IgD-negative memory B cell (primary cell): Measurements from ENCODE around the gene MAP2K7. TPM values are rescaled to one million over a fixed set of nuclear protein-coding genes. Genes with fewer than 3 reads are reported as not detected.
"Not testable (repeated sequence)": the region's sequence is repeated elsewhere in the genome, so short reads cannot be mapped to it uniquely, and the experiment has no call there.

ENCODE experiments used
- H3K27ac Mint-ChIP-seq, 3 donors: one replicate each; pipeline ENCODE4 v1.8.0; 2020 to 2022; ENCODE audit warnings: mild to moderate bottlenecking in 3 of 3, mixed read lengths in 3 of 3, moderate library complexity in 1 of 3
- H3K27me3 Mint-ChIP-seq: one replicate; pipeline ENCODE4 v1.8.0; 2021; ENCODE audit warnings: mixed read lengths
- H3K36me3 Mint-ChIP-seq: one replicate; pipeline ENCODE4 v1.8.0; 2020; ENCODE audit warnings: mild to moderate bottlenecking, mixed read lengths
- H3K4me1 Mint-ChIP-seq, 3 donors: one replicate each; pipeline ENCODE4 v1.8.0; 2020 to 2022; ENCODE audit warnings: mixed read lengths in 3 of 3, mild to moderate bottlenecking in 1 of 3
- H3K4me3 Mint-ChIP-seq, 4 donors: one replicate each; pipeline ENCODE4 v1.8.0; 2020 to 2022; ENCODE audit warnings: mild to moderate bottlenecking in 4 of 4, mixed read lengths in 4 of 4, moderate library complexity in 3 of 4
- H3K9me3 Mint-ChIP-seq, 3 donors: one replicate each; pipeline ENCODE4 v1.8.0; 2020 to 2021; ENCODE audit warnings: mixed read lengths in 3 of 3, mild to moderate bottlenecking in 1 of 3
- polyA plus RNA-seq: library from polyadenylated mRNA; unstranded; fragments of 300-500 nt; fragmentation: Illumina TruSeq; gene quantifications from one replicate; pipeline ENCODE4 v1.2.3, GENCODE V29; 2021

Gene MAP2K7
- polyA plus RNA-seq, 1 donor from 2014 or later: 2.4 TPM

- Mint-ChIP-seq H3K27me3 (peaks cover 13% of the 10 kb centered on the region), H3K4me1 (no peaks in the 10 kb centered on the region), H3K27ac (no peak overlapping the region), H3K9me3 (no peaks in the 10 kb centered on the region), H3K4me3 (no peak overlapping the region), H3K36me3 (no peaks in the 10 kb centered on the region)
Measured at GRCh38 chr19:7887408-7888144, 16.1 kb upstream of the MAP2K7 start.

GRCh38 chr19:7888145-7888825 is 15.4 kb upstream of the MAP2K7 start, which contains the start of gene LRRC8E:
TSS of gene LRRC8E (plus strand) at chr19:7888510. CDS start at chr19:7895604, 7,094 bp downstream.
- Mint-ChIP-seq H3K4me1 (no peaks in the 10 kb centered on the region), H3K36me3 (no peaks in the 10 kb centered on the region), H3K9me3 (no peaks in the 10 kb centered on the region), H3K27ac (no peak within 1 kb of the TSS), H3K4me3 (no peak within 1 kb of the TSS), H3K27me3 (peaks cover 13% of the 10 kb centered on the region)

- Mint-ChIP-seq H3K4me3 (no peak overlapping the region), H3K9me3 (no peaks in the 10 kb centered on the region), H3K27me3 (peaks cover 14% of the 10 kb centered on the region)
Measured at GRCh38 chr19:7888826-7889217, 14.9 kb upstream of the MAP2K7 start.

DNA sequence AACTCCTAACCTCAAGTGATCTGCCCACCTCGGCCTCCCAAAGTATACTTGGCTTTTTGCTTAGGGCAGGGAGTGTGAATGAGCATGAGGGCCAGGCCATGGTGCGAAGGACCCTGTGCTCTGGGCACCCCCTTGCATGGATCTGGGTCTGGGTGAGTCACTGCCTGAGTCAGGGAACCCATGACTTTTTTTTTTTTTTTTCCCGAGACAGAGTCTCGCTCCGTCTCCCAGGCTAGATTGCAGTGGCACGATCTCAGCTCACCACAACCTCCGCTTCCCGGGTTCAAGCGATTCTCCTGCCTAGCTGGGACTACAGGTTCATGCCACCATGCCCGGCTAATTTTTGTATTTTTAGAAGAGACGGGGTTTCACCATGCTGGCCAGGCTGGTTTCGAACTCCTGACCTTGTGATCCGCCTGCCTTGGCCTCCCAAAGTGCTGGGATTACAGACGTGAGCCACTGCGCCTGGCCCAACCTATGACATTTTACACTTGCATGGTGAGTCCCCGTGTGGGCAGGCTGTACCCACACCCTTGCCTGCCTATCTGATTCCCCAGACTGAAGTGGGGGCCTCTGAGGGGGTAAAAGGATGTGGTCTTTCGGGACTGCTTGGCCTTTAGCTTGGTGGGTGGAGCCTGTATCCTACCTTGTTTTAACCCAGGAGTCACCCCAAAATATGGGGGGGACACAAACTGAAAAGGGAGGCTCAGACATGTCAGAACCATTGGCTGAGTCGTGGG is 10.1 kb upstream of the MAP2K7 start:
- H3K4me3 Mint-ChIP-seq, H3K4me1 Mint-ChIP-seq, H3K27ac Mint-ChIP-seq, H3K36me3 Mint-ChIP-seq, H3K9me3 Mint-ChIP-seq: not testable (repeated sequence)
- peaks cover 19% of the 10 kb centered on the region for H3K27me3 Mint-ChIP-seq

More at GRCh38 chr19:7888826-7889217, 14.9 kb upstream of the MAP2K7 start:
- Mint-ChIP-seq H3K27ac (no peak overlapping the region), H3K36me3 (no peaks in the 10 kb centered on the region), H3K4me1 (no peaks in the 10 kb centered on the region)

DNA sequence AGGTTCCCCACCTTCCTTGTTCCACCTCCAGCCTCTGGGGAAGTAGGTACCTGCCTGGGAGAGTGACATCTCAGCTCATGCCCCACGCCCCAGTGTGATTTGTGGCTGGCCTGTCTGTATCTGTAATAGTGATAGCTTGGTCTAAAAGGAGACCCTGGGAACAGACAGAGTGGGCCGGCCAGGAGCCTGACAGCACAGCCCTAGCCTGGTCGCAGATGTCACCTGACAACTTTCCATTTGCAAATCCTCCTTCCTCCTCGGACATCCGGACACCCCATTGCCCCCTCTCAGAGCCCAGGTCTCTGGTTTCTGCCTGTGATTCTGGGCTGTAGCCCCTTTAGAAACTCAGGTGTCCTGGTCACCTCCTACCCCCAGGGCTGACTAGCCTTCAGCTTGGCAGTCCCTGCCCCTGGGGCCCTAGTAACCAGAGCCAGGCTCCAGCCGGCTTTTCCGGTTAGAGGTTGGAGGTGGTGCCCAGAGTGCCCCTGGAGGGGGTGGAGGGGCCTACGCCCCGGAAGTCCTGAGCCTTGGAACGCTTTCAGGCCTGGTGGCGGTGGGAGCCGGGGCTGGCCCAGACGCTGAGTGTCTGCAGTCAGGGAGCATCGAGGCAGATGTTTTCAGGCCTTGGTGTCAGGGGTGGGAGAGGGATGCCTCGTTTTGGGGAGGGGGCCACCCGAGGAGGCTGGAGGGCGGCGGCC is 8.9 kb upstream of the MAP2K7 start:
- Mint-ChIP-seq H3K9me3 (no peaks in the 10 kb centered on the region), H3K27ac (no peak overlapping the region), H3K27me3 (peaks cover 14% of the 10 kb centered on the region), H3K4me3 (no peak overlapping the region), H3K36me3 (no peaks in the 10 kb centered on the region), H3K4me1 (no peaks in the 10 kb centered on the region)

DNA sequence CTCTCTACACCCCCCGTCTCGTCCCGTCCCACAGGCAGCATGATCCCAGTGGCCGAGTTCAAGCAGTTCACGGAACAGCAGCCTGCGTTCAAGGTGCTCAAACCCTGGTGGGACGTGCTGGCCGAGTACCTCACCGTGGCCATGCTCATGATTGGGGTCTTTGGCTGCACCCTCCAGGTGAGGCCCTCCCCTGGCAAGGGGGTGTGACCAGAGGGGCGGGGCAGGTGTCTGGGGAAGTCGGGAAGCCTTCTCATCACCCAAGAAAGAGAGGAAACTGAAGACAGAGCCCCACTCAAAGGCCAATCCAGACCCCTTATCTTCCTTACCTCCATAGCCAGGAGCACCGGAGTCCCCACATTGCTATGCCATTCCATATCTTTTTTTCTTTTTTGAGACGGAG is 8.1 kb upstream of the MAP2K7 start:
- no peaks in the 10 kb centered on the region for H3K36me3 Mint-ChIP-seq
- H3K4me1 Mint-ChIP-seq: no peaks in the 10 kb centered on the region
- H3K4me3 Mint-ChIP-seq: no peak overlapping the region
- no peak overlapping the region for H3K27ac Mint-ChIP-seq
- H3K27me3 Mint-ChIP-seq: peaks cover 14% of the 10 kb centered on the region
- H3K9me3 Mint-ChIP-seq: no peaks in the 10 kb centered on the region

GRCh38 chr19:7897292-7897691 is 6.4 kb upstream of the MAP2K7 start:
- H3K4me1 Mint-ChIP-seq: no peaks in the 10 kb centered on the region
- peaks cover 12% of the 10 kb centered on the region for H3K27me3 Mint-ChIP-seq
- H3K9me3 Mint-ChIP-seq: no peaks in the 10 kb centered on the region
- no peak overlapping the region for H3K27ac Mint-ChIP-seq
- H3K36me3 Mint-ChIP-seq: no peaks in the 10 kb centered on the region
- H3K4me3 Mint-ChIP-seq: no peak overlapping the region

GRCh38 chr19:7898967-7899366 is 4.7 kb upstream of the MAP2K7 start:
- no peaks in the 10 kb centered on the region for H3K9me3 Mint-ChIP-seq
- no peak overlapping the region for H3K27ac Mint-ChIP-seq

DNA sequence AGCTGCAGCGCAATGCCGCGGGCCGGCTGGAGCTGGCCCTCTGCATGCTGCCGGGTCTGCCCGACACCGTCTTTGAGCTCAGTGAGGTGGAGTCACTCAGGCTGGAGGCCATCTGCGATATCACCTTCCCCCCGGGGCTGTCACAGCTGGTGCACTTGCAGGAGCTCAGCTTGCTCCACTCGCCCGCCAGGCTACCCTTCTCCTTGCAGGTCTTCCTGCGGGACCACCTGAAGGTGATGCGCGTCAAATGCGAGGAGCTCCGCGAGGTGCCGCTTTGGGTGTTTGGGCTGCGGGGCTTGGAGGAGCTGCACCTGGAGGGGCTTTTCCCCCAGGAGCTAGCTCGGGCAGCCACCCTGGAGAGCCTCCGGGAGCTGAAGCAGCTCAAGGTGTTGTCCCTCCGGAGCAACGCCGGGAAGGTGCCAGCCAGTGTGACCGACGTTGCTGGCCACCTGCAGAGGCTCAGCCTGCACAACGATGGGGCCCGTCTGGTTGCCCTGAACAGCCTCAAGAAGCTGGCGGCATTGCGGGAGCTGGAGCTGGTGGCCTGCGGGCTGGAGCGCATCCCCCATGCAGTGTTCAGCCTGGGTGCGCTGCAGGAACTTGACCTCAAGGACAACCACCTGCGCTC is 3.8 kb upstream of the MAP2K7 start:
- Mint-ChIP-seq H3K9me3 (no peaks in the 10 kb centered on the region), H3K36me3 (no peaks in the 10 kb centered on the region), H3K27ac (no peak overlapping the region), H3K4me1 (peaks cover 7 to 11% (median 10%) of the 10 kb centered on the region in 3 donors), H3K4me3 (no peak overlapping the region), H3K27me3 (peaks cover 3% of the 10 kb centered on the region)

More at GRCh38 chr19:7898967-7899366, 4.7 kb upstream of the MAP2K7 start:
- Mint-ChIP-seq H3K4me1 (peaks cover 4 to 7% (median 5%) of the 10 kb centered on the region in 3 donors), H3K36me3 (no peaks in the 10 kb centered on the region), H3K4me3 (no peak overlapping the region), H3K27me3 (peaks cover 9% of the 10 kb centered on the region)

DNA sequence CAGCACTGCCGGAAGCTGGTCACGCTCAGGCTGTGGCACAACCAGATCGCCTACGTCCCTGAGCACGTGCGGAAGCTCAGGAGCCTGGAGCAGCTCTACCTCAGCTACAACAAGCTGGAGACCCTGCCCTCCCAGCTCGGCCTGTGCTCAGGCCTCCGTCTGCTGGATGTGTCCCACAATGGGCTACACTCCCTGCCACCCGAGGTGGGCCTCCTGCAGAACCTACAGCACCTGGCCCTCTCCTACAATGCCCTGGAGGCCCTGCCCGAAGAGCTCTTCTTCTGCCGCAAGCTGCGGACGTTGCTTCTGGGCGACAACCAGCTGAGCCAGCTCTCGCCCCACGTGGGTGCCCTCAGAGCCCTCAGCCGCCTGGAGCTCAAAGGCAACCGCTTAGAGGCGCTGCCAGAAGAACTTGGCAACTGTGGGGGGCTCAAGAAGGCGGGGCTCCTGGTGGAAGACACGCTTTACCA is 3.2 kb upstream of the MAP2K7 start:
- Mint-ChIP-seq H3K27me3 (no peaks in the 10 kb centered on the region), H3K36me3 (no peaks in the 10 kb centered on the region), H3K4me1 (peaks cover 11 to 13% (median 13%) of the 10 kb centered on the region in 3 donors), H3K27ac (peak overlapping the region in 1 of 3 donors; percentile 97), H3K9me3 (no peaks in the 10 kb centered on the region), H3K4me3 (peak overlapping the region in 1 of 4 donors; percentile 48)

- peak overlapping the region in 1 of 3 donors; percentile 97 for H3K27ac Mint-ChIP-seq
- H3K36me3 Mint-ChIP-seq: no peaks in the 10 kb centered on the region
- H3K9me3 Mint-ChIP-seq: no peaks in the 10 kb centered on the region
- peak overlapping the region in 1 of 4 donors; percentile 48 for H3K4me3 Mint-ChIP-seq
- H3K27me3 Mint-ChIP-seq: no peaks in the 10 kb centered on the region
- peaks cover 13 to 15% (median 13%) of the 10 kb centered on the region in 3 donors for H3K4me1 Mint-ChIP-seq
Measured at GRCh38 chr19:7900931-7901330, 2.7 kb upstream of the MAP2K7 start.

DNA sequence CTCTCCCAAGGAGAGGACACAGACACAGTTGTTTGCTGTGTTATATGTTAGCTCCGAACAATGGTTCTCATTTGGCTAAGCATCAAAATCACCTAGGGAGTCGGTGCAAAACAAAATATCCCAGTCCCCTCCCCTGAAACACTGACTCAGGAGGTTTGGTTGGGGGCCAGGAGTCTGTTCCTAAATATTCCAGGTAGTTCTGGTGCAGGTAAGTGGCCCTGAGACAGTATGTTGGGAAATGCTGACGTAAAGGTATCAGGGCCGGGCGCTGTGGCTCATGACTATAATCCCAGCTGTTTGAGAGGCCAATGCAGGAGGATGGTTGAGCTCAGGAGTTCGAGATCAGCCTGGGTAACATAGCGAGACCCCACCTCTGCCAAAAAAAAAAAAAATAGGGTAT is 2.3 kb upstream of the MAP2K7 start:
- Mint-ChIP-seq H3K4me3 (peak overlapping the region in 1 of 4 donors; percentile 86), H3K4me1 (peaks cover 13 to 15% (median 13%) of the 10 kb centered on the region in 3 donors), H3K9me3 (no peaks in the 10 kb centered on the region), H3K27me3 (no peaks in the 10 kb centered on the region), H3K36me3 (no peaks in the 10 kb centered on the region), H3K27ac (peak overlapping the region in 2 of 3 donors; percentile 81 to 97)

GRCh38 chr19:7902796-7903243 is 857 bp upstream of the MAP2K7 start:
- Mint-ChIP-seq H3K4me3 (peak overlapping the region; percentile 84 to 95 (median 90)), H3K27ac (peak overlapping the region; percentile 97 to 99 (median 98)), H3K4me1 (peaks cover 13 to 15% (median 13%) of the 10 kb centered on the region in 3 donors), H3K27me3 (no peaks in the 10 kb centered on the region), H3K9me3 (no peaks in the 10 kb centered on the region), H3K36me3 (no peaks in the 10 kb centered on the region)
